B cell (primary cell): Measurements from ENCODE around the gene PCSK9. TPM values are rescaled to one million over a fixed set of nuclear protein-coding genes. Genes with fewer than 3 reads are reported as not detected.

Experiments
- ATAC-seq: fragments of 200-7000 bp; cut with Tn5 transposase; one replicate; pipeline ENCODE4 v1.10.0; 2021; ENCODE audit warnings: low read depth, mild to moderate bottlenecking, moderate number of reproducible peaks, moderate library complexity
- CTCF ChIA-PET: fragments of 350-600 bp; sonication (Branson Sonifier 250); formaldehyde crosslinking; loops from one replicate; lab custom pipeline; 2021; ENCODE audit warnings: antibody characterized with exemption, inconsistent platforms; lab: Charles Lee
- POLR2A ChIA-PET: fragments of 350-600 bp; sonication (Branson Sonifier 250); formaldehyde crosslinking; loops from one replicate; lab custom pipeline; 2021; ENCODE audit warnings: antibody characterized with exemption; lab: Charles Lee
- DNase-seq: peaks from one replicate; pipeline ENCODE4 v3.0.0; 2013
- H2AFZ ChIP-seq: 2 replicates; pipeline ENCODE4 v1.6.1; 2012; ENCODE audit warnings: mild to moderate bottlenecking, low read depth, low read length; ENCODE audit not compliant: insufficient read depth, poor library complexity, severe bottlenecking
- H3K27ac ChIP-seq, 2 donors: 1 replicate in 1 of 2; 2 replicates in 1 of 2; pipeline ENCODE4 v1.5.1; 2012 to 2013; ENCODE audit warnings: low read length in 2 of 2, mild to moderate bottlenecking in 2 of 2, moderate library complexity in 1 of 2
- H3K27me3 ChIP-seq, 4 experiments: fragments of 200-600 bp in 1 of 4; sonication (generic) in 1 of 4; replicated peaks in 1 of 4; 1 replicate in 2 of 4; 2 replicates in 2 of 4; pipeline versions ENCODE4 v1.6.1 to v1.7.0; 2013 to 2016; ENCODE audit warnings: low read length in 3 of 4, mild to moderate bottlenecking in 2 of 4, mixed read lengths in 1 of 4, moderate library complexity in 1 of 4; ENCODE audit not compliant: insufficient read depth in 4 of 4, control insufficient read depth in 3 of 4; ENCODE audit errors: control extremely low read depth in 1 of 4
- H3K36me3 ChIP-seq, 2 experiments: replicated peaks in 1 of 2; 1 replicate in 1 of 2; 2 replicates in 1 of 2; pipeline versions ENCODE4 v1.6.1 to v1.7.1; 2013; ENCODE audit warnings: low read length in 1 of 2; ENCODE audit not compliant: insufficient read depth in 2 of 2, control insufficient read depth in 1 of 2; ENCODE audit errors: control extremely low read depth in 1 of 2, extremely low read depth in 1 of 2
- H3K4me1 ChIP-seq, 2 donors: fragments of 200-600 bp in 1 of 2; sonication (generic) in 1 of 2; 1 replicate in 1 of 2; 2 replicates in 1 of 2; pipeline versions ENCODE4 v1.5.1 to v1.6.1; 2013 to 2017; ENCODE audit warnings: low read length in 2 of 2; ENCODE audit not compliant: control insufficient read depth in 2 of 2, insufficient read depth in 2 of 2
- H3K4me2 ChIP-seq: replicated peaks from 2 replicates; pipeline ENCODE3; 2012; ENCODE audit warnings: mild to moderate bottlenecking, low read depth, low read length; ENCODE audit not compliant: poor library complexity, severe bottlenecking
- H3K4me3 ChIP-seq, 5 experiments: fragments of 200-600 bp in 1 of 5; sonication (generic) in 1 of 5; 1 replicate in 3 of 5; 2 replicates in 2 of 5; pipeline versions ENCODE4 v1.5.1 to v1.7.0; 2011 to 2016; ENCODE audit warnings: low read length in 4 of 5, mild to moderate bottlenecking in 4 of 5, low read depth in 2 of 5, control low read depth in 1 of 5, moderate library complexity in 1 of 5; ENCODE audit not compliant: insufficient read depth in 1 of 5; ENCODE audit errors: control extremely low read depth in 1 of 5, extremely low read depth in 1 of 5
- H3K79me2 ChIP-seq: fragments of 200-600 bp; sonication (generic); one replicate; pipeline ENCODE4 v1.6.0; 2016; ENCODE audit warnings: low read length; ENCODE audit not compliant: control insufficient read depth, insufficient read depth
- H3K9ac ChIP-seq: fragments of 200-600 bp; sonication (generic); 2 replicates; pipeline ENCODE4 v1.6.1; 2017; ENCODE audit warnings: mild to moderate bottlenecking, low read length, moderate library complexity
- H3K9me3 ChIP-seq, 3 donors: one replicate each; pipeline versions ENCODE4 v1.6.1 to v1.7.1; 2013; ENCODE audit warnings: low read length in 2 of 3; ENCODE audit not compliant: control insufficient read depth in 2 of 3, insufficient read depth in 1 of 3; ENCODE audit errors: control extremely low read depth in 1 of 3
- H4K20me1 ChIP-seq: 2 replicates; pipeline ENCODE4 v1.6.0; 2012; ENCODE audit warnings: mild to moderate bottlenecking, low read length; ENCODE audit not compliant: insufficient read depth, control insufficient read depth, poor library complexity, severe bottlenecking
- H3K27ac Mint-ChIP-seq: one replicate; pipeline ENCODE4 v1.8.0; 2021; ENCODE audit warnings: mixed read lengths
- H3K27me3 Mint-ChIP-seq: one replicate; pipeline ENCODE4 v1.8.0; 2021; ENCODE audit warnings: mixed read lengths
- H3K4me1 Mint-ChIP-seq: one replicate; pipeline ENCODE4 v1.8.0; 2021; ENCODE audit warnings: mixed read lengths
- H3K4me3 Mint-ChIP-seq: one replicate; pipeline ENCODE4 v1.8.0; 2021; ENCODE audit warnings: mixed read lengths
- H3K9me3 Mint-ChIP-seq: one replicate; pipeline ENCODE4 v1.8.0; 2022; ENCODE audit warnings: mixed read lengths; ENCODE audit not compliant: insufficient read depth
- CTCF ChIP-seq: fragments of 200-600 bp; IDR thresholded peaks from one replicate; pipeline ENCODE4 v1.8.0; 2022; ENCODE audit warnings: antibody characterized with exemption, mild to moderate bottlenecking
- EZH2 ChIP-seq: IDR thresholded peaks from 2 replicates; pipeline ENCODE4 v1.6.1; 2012; ENCODE audit warnings: borderline replicate concordance, low read depth, mild to moderate bottlenecking, moderate library complexity, low read length; ENCODE audit not compliant: insufficient read depth, poor library complexity, severe bottlenecking
- WGBS: methylation state at CpG from one replicate; pipeline ENCODE4 v1.1.5; 2013; ENCODE audit warnings: missing lambda C conversion rate; ENCODE audit not compliant: insufficient coverage; 5-methylcytosine and 5-hydroxymethylcytosine counted together
- intact Hi-C: fragments of 100-400 bp; cut with micrococcal nuclease; formaldehyde crosslinking; loops from one replicate; pipeline ENCODE4 v1.10.0; 2022
- polyA plus RNA-seq: library from polyadenylated mRNA; depleted of rRNA; stranded (reverse); fragments of >200 nt; gene quantifications from 2 replicates; pipeline ENCODE4 v1.2.3, GENCODE V29; 2012
- total RNA-seq, 2 donors: library from RNA; stranded (reverse); fragments of 120-200 nt in 1 of 2; gene quantifications; 1 replicate in 1 of 2; 2 replicates in 1 of 2; pipeline versions ENCODE4 v1.2.3 to v1.2.4, GENCODE V29; 2013 to 2022

The PCSK9 gene
- total and polyA plus RNA-seq, 2 donors (not counting 1 experiment from before 2014, with no cell fraction given), result not detected

- Mint-ChIP-seq H3K27ac (no peak overlapping the region), H3K9me3 (no peaks in the 10 kb centered on the region), H3K4me3 (no peak overlapping the region), H3K4me1 (no peaks in the 10 kb centered on the region), H3K27me3 (peaks cover 6% of the 10 kb centered on the region)
- ChIA-PET POLR2A (no interaction called here), CTCF (no interaction called here)
- no peak for DNase-seq
- Histone ChIP-seq H3K9me3 (peaks cover 0 to 11% (median 0%) of the 10 kb centered on the region in 3 donors), H3K79me2 (no peaks in the 10 kb centered on the region), H3K4me2 (no peak overlapping the region), H2AFZ (no peak overlapping the region), H3K36me3 (no peaks in the 10 kb centered on the region), H3K27ac (no peak overlapping the region), H3K4me3 (no peak overlapping the region), H3K27me3 (peaks cover 0 to 3% (median 0%) of the 10 kb centered on the region in 4 experiments), H3K9ac (no peak overlapping the region), H3K4me1 (no peaks in the 10 kb centered on the region), H4K20me1 (no peaks in the 10 kb centered on the region)
- no peak for ATAC-seq
- intact Hi-C loops, result no loop called here
- 91% methylated on average over 8 of the region's 12 CpGs for WGBS
- TF ChIP-seq EZH2, result no peak
- no peak for TF ChIP-seq CTCF
Measured at GRCh38 chr1:55006931-55007330, 32.4 kb upstream of the PCSK9 start.

- ChIA-PET CTCF (no interaction called here), POLR2A (no interaction called here)
- WGBS, result 94% methylated on average over 2 of the region's 3 CpGs
- H3K4me2 ChIP-seq, result no peak overlapping the region
- H3K9ac ChIP-seq, result no peak overlapping the region
- H3K79me2 ChIP-seq, result no peaks in the 10 kb centered on the region
- DNase-seq (no peak), ATAC-seq (no peak)
- no peak overlapping the region for H3K27ac Mint-ChIP-seq
- H3K4me1 ChIP-seq, result no peaks in the 10 kb centered on the region
- no peak overlapping the region for H3K4me3 Mint-ChIP-seq
- no peaks in the 10 kb centered on the region for H3K9me3 Mint-ChIP-seq
- H3K27me3 ChIP-seq, result peaks cover 0 to 3% (median 0%) of the 10 kb centered on the region in 4 experiments
- H3K4me1 Mint-ChIP-seq, result no peaks in the 10 kb centered on the region
- H3K4me3 ChIP-seq, result no peak overlapping the region
- H2AFZ ChIP-seq, result no peak overlapping the region
- H4K20me1 ChIP-seq, result no peaks in the 10 kb centered on the region
- TF ChIP-seq EZH2 (no peak), CTCF (no peak)
- no peaks in the 10 kb centered on the region for H3K36me3 ChIP-seq
- peaks cover 8% of the 10 kb centered on the region for H3K27me3 Mint-ChIP-seq
- H3K9me3 ChIP-seq, result peaks cover 0 to 11% (median 0%) of the 10 kb centered on the region in 3 donors
- intact Hi-C loops, result no loop called here
- H3K27ac ChIP-seq, result no peak overlapping the region
Measured at GRCh38 chr1:55007625-55008024, 31.7 kb upstream of the PCSK9 start.
